GM06990 (cell line): ENCODE results near the gene MFSD12.

Experiments
- DNase-seq: peaks from one replicate; pipeline ENCODE4 v3.0.0-alpha.2; 2011; ENCODE audit not compliant: insufficient read length; ENCODE audit errors: extremely low read depth
- H3K27me3 ChIP-seq: replicated peaks from 2 replicates; pipeline ENCODE4 v1.6.0; 2011; ENCODE audit warnings: low read length; ENCODE audit not compliant: control insufficient read depth, insufficient read depth
- H3K36me3 ChIP-seq: 2 replicates; pipeline ENCODE4 v1.5.1; 2011; ENCODE audit warnings: low read length; ENCODE audit not compliant: control insufficient read depth, insufficient read depth
- H3K4me3 ChIP-seq: replicated peaks from 2 replicates; pipeline ENCODE4 v1.5.1; 2011; ENCODE audit warnings: low read depth, mild to moderate bottlenecking, control low read depth, low read length
- CTCF ChIP-seq: IDR thresholded peaks from 2 replicates; pipeline ENCODE4 v1.5.1; 2011; ENCODE audit warnings: low read length, control low read depth, mild to moderate bottlenecking, inconsistent platforms; ENCODE audit not compliant: insufficient read depth, poor library complexity, severe bottlenecking

The MFSD12 gene

GRCh38 chr19:3575260-3575741, 17.9 kb upstream of the MFSD12 start:
- Histone ChIP-seq H3K4me3 (no peak overlapping the region), H3K27me3 (no peaks in the 10 kb centered on the region), H3K36me3 (peaks cover 5% of the 10 kb centered on the region)
- TF ChIP-seq CTCF = peak; percentile 48
- no peak for DNase-seq

DNA sequence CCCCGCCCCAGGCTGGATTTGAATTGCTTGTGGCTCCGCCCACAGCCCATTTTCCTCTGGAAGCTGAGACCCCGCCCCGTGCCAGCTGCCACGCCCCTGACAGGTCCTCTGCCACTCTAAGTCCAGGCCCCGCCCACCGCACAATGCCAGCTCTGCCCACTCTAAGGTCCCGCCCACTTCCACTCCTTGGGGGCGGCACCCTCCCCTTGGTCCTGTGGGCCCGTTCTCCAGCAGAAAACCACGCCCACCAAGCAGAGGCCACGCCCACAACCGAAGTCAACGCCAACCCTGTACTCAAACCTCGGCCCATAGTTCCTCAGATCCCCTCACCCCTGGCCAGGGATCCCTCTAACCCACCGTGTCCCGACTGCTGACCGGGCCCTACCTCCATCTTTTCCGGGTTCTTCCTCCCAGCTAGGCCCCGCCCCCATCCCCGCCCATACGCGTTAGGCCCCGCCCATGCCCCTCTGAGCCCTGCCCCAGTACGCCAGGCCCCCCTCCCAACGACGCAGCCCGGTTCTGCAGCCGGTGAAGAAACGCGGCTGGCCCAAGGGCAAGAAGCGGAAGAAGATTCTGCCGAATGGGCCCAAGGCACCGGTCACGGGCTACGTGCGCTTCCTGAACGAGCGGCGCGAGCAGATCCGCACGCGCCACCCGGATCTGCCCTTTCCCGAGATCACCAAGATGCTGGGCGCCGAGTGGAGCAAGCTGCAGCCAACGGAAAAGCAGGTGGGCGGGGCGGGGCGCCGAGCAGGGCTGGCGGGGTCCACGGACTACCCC, 16.7 kb upstream of the MFSD12 start:
- peaks cover 5% of the 10 kb centered on the region for H3K36me3 ChIP-seq
- DNase-seq = peak; percentile 89
- no peaks in the 10 kb centered on the region for H3K27me3 ChIP-seq
- no peak for TF ChIP-seq CTCF
- peak overlapping the region; percentile 89 for H3K4me3 ChIP-seq

DNA sequence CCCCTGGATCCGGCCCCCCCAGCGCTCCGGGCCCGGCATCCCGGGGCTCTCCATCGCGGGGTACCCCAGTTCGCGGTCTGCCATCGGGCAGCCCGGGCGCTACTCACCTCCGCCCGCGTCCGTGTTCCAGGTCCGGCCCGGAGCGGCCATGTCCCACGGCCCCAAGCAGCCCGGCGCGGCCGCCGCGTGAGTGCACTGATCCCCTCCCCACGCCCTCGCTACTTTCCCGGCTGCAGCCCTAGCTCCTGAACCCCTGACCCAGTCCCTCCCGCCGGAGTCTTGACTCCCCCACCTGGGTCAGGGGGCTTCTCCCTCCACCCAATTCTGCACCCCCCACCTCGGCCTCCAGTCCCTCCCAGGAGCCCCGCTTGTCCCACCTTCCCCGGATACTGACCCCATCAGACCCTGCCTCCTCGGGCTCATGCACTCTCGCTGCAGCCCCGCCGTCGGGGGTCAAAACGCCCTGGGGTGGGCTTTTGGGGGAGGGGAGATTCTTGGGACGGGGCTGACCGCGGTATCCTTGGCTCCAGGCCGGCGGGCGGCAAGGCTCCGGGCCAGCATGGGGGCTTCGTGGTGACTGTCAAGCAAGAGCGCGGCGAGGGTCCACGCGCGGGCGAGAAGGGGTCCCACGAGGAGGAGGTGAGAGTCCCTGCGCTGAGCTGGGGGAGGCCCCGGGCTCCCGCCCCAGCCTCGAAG, 15.9 kb upstream of the MFSD12 start:
- no peak for TF ChIP-seq CTCF
- peaks cover 5% of the 10 kb centered on the region for H3K36me3 ChIP-seq
- no peaks in the 10 kb centered on the region for H3K27me3 ChIP-seq
- DNase-seq = no peak
- H3K4me3 ChIP-seq = peak overlapping the region; percentile 89

DNA sequence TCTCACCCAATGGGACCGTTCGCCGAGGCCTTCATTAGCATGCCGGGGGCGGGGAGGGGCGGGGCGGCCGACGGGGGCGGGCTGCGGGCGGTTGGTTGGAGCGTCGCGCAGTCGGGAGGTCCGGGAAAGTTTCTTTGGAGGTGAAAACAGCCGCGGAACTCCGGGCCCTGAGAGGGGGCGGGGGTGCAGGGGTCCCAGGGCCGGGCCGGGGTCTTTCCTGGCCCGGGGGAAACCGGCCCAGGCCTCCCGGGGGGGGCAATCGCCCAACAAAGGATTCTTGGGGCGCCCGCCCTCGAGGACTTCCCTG, 15.4 kb upstream of the MFSD12 start, which contains the start of gene HMG20B:
Gene HMG20B, plus strand, starts transcription at position 90 of the 307 bp plus-strand sequence. CDS start 366 bp downstream, outside the sequence.
- TF ChIP-seq CTCF = no peak

GRCh38 chr19:3572132-3572854, 14.9 kb upstream of the MFSD12 start:
- no peak for TF ChIP-seq CTCF
- DNase-seq = peak; percentile 100
- peak overlapping the region; percentile 45 for H3K4me3 ChIP-seq
- H3K27me3 ChIP-seq = no peaks in the 10 kb centered on the region
- peaks cover 5% of the 10 kb centered on the region for H3K36me3 ChIP-seq

More for the DNA sequence above, 15.4 kb upstream of the MFSD12 start, which contains the start of gene HMG20B:
- no peak for DNase-seq
- H3K4me3 ChIP-seq = peak within 1 kb of the TSS; percentile 89
- peaks cover 5% of the 10 kb centered on the region for H3K36me3 ChIP-seq
- no peaks in the 10 kb centered on the region for H3K27me3 ChIP-seq
